HG03097 (cell line): Measurements from ENCODE around the gene ATAD2B.
"Not testable (repeated sequence)": the region's sequence is repeated elsewhere in the genome, so short reads cannot be mapped to it uniquely, and the experiment has no call there.

ENCODE experiments used
- ATAC-seq: cut with Tn5 transposase; IDR thresholded peaks from one replicate; pipeline ENCODE4 v1.9.1; 2021; ENCODE audit not compliant: unreplicated experiment, low FRiP score

ATAD2B gene

DNA sequence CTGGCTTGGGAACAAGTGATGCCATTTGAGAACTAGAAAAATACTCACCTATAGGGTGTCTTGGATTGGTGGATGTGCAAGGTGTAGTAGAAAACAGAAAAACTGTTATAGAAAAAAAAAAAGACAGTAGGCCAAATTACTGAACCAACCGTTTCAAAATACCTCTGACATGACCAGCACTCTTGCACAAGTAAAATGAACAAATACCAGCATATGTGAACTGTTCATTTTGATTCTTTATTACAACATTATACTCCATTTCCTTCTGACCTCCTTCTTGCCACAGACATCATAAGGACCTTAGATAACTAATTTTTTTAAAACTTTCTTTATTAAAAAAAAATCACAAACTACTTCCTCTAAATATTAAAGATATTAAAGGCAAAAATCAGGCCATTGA lies 125.5 kb downstream of the ATAD2B start:
- no peak for ATAC-seq

DNA sequence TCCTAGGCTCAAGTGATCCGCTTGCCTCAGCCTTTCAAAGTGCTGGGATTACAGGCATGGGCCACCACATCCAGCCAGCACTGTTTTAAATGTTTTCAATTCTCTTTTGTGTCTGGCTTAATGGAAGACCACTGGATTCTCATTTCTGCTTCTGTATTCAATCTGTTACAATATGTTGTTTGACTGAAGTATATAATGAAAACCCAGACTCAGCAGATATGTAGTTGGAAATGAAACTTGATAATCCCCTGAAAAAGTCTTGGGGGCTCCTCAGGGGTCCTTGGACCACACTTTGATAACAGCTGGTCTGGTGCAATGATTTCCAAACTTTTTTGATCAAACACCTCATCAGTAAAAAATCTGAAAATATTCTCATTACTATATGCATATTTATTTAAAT lies 132.7 kb downstream of the ATAD2B start:
- no peak for ATAC-seq

DNA sequence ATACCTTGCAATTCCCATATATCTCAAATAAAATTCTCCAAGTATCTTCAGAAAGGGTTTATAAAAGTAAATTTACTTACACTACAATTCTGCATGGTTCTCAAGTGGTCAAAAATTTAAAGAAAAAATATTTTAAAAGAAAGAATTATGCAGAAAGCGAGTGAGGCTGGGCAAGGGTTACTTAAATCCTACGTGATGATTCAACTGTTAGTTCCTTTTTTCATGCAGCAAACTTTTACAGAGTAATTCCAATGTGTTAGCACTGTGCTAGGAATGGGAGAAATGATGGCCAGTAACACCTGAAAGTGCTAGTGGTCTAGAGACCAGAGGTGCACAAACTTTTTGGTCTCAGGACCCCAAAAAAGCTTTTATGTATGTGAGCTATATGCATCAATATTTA lies 133.4 kb downstream of the ATAD2B start:
- ATAC-seq, result no peak

DNA sequence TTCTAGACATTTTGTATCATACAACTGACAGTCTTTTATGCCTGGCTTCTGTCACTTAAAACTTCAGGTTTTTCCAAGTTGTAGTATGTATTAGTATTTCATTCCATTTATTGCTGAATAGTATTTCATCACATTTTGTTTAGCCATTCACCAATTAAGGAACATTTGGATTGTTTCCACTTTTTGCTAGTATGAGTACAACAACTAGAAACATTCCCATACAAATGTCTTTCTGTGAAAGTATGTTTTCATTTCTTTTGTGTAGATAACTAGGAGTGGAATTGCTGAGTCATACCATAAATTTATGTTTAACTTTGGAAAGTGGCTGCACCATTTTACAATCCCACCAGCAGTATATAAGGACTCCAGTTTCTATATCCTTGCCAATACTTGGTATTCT lies 135.9 kb downstream of the ATAD2B start:
- ATAC-seq, result no peak

DNA sequence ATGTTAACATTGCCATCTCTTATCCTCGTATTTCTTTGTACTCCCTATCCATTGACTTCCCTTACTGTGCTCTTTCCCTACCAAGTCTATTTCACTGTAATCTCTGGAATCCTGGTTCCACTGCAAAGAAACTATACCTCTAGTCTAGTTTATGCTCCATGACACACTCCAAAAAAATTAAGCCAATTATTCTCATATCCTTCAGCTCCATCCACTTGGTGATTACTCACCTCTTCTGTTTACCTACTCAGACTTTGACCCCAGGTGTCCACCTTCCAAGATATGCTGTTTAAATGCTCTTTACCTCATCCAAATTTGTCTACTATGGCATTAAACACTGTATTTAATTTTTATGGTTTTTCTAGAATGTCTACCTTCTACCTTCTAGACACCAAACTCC lies 137.9 kb downstream of the ATAD2B start:
- no peak for ATAC-seq

DNA sequence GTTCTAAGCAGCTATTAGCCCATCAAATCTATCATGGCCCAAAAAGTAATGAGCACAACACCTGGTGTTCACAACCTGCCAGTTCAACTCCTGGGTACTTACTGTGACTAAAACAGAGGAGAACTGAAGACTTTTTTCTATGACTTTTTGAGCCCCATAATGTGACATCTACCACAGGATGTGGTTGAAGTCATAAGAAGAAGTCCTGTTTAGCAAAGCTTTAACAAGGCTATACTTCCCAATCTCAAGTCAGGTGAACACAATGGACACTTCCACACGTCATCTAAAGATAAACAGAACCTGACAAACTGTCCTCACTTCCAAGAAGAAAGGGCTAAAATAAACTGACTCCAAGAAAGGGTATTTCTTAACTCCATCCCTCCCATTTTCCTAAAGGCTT lies 138.8 kb downstream of the ATAD2B start:
- peak; percentile 77 for ATAC-seq

DNA sequence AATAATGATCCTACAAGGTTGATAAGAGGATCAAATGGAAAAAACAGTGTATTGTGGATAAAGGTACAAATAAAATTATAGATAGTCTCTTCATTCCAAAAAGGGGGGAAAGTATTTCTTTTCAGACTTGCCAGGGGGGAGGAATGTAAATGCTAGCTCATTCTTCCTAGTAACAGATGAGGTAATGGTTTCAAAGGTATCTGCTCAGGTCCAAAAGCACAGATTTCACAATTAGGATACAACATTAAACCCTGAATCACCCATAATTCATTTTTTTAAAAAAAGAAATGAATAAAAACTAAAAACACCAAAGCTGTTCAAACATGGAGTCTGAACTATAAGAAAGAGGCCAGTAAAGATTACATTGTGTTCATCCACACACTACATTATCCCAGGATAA lies 142.0 kb downstream of the ATAD2B start:
- ATAC-seq, result no peak

DNA sequence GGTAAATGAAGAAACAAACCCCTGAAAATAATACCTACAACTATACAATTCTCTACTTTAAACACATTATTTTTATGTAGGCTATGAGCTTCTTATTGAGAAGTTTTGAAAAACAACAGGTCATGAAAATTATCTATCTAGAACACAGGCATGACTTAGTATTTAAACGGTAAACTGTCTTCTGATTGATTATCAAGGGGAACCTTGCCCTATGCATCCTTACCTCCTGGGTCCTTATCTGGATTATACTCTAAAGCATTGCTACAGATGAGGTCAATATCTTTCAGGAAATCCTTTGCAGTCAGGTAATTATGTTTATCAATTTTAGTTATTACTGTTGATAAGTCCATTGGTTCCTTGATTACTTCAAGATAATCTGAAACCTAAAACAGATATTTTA lies 144.3 kb downstream of the ATAD2B start:
- no peak for ATAC-seq

DNA sequence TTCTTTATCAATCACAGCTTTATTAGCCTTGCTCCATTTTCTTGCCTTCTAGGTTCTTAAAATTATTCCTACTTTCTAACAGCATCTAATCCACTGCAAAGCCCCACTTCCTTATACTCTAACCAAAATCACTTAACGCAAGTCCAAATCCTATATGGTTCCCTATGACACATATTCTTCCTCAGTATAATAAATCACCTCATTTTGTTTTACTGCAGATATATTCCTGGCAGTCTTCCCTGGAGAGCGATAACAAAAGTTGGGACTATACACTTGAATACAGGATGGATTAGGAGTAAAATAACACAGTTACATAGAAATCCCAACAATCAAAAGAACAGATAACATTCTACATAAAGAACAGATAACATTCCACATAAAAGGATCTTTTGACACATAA lies 144.8 kb downstream of the ATAD2B start:
- no peak for ATAC-seq

DNA sequence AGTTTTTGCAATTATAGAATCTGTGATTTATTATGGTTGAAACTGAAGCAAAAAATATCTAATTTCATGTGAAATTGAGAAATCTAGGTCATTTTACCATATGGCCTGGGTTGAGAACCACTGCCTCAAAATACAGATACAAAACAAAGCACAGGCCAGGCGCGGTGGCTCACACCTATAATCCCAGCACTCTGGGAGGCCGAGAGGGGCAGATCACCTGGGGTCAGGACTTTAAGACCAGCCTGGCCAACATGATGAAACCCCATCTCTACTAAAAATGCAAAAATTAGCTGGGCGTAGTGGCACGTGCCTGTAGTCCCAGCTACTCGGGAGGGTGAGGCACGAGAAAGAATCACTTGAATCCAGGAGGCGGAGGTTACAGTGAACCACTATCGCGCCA lies 146.5 kb downstream of the ATAD2B start:
- ATAC-seq, result not testable (repeated sequence)

DNA sequence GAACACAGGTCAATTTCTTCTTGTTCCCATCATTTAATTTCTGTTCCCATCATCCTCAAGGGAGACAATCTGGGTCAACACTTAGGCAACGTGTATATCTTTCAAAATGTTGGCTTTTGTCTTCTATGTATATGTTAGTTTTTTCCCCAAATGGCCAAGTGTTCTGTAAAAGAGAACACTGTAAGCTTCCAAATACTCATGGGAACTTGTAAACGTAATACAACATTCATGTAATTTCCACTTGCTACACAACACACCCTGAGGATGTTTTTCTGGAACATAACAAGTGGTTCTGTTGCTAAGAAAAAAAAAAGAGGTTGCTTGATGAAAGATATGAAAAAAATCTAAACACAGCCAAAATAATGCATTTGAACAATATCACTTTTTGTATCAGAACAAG lies 149.1 kb downstream of the ATAD2B start:
- ATAC-seq, result no peak

DNA sequence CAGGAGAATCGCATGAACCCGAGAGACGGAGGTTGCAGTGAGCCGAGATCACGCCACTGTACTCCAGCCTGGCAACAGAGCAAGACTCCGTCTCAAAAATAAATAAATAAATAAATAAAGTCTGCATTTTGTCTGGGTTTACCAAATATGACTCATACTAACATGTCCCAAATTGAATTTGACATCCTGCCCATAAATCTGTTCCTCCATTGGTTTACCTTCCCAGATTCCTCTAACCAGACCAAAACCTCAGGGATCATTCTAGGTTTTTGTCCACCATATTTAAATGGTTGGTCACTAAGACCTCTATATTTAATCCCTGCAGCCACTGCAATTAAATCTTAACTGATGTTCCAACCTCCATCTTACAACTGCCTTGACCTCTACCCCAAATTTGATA lies 150.9 kb downstream of the ATAD2B start:
- no peak for ATAC-seq

DNA sequence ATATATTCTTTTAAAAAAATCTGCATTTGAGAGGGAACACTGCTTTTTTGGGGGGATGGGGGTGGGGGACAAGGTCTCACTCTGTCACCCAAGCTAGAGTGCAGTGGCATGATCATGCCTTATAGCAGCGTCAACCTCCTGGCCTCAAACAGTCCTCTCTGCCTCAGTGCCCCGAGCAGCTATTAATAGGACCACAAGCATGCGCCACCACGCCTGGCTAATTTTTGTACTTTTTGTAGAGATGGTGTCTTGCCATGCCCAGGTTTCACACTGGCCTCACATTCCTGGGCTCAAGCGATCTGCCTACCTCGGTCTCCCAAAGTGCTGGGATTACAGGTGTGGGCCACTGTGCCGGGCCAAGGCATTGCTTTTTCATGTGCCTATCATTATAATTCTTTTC lies 154.2 kb downstream of the ATAD2B start:
- no peak for ATAC-seq

DNA sequence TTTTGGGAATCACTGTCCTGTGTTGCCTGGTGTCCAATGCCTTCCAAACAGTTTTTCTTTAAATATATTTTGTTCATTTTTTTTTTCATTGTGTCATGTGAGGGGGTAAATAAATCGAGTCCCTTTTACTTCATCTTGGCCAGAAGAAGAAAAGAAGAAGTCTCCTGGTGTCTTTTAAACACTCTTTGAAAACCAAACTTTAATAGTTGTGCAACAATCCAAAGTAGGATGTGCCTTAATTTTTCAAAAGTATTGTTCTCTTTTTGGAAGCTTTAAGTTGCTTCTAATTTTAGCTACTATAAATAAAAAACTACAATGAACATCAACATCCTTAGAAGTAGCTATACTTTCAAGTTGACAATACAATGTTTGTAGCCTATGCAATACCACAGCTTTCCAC lies 154.9 kb downstream of the ATAD2B start:
- no peak for ATAC-seq

DNA sequence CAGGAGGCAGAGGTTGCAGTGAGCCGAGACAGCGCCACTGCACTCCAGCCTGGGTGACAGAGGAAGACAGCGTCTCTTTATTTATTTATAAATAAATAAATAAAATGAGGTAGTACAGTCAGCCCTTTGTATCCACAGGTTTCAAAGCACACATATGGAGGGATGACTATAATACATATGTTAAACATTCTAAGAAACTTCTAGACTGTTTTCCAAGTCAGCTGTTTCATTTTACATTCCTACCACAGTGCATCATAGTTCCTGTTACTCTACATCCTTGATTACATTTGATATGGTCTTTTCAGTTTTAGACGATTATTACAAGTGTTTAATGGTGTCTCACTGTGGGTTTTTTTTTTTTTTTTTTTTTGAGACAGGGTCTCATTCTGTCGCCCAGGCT lies 157.6 kb downstream of the ATAD2B start:
- no peak for ATAC-seq

DNA sequence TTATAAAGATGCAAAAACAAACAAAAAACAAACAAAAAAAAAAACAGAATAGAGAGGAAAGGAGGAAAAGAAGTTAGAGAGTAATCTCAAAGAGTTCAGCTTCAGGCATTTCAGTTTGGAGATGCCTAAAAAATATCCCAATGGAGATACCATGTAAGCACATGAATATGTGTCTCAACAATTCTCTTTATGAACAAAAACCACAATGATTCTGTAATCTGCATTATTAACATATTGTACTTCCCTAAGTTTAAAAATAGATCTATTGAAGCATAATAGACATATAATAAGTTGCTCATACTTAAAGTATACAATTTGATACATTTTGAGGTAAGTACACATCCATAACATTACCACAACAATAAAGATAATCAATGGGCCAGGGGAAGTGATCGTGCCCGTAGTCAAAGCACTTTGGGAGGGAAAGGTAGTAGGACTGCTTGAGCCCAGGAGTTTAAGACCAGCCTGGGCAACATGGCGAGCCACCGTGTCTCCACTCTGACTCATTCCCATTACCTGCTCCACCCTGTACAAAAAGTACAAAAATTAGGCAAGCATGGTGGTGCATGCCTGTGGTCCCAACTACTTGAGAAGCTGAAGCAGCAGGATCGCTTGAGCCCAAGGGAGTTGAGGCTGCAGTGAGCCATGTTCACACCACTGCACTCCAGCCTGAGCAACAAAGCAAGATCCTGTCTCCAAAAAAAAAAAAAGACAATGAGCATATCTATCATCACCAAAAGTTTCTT lies 158.9 kb downstream of the ATAD2B start:
- ATAC-seq, result no peak

DNA sequence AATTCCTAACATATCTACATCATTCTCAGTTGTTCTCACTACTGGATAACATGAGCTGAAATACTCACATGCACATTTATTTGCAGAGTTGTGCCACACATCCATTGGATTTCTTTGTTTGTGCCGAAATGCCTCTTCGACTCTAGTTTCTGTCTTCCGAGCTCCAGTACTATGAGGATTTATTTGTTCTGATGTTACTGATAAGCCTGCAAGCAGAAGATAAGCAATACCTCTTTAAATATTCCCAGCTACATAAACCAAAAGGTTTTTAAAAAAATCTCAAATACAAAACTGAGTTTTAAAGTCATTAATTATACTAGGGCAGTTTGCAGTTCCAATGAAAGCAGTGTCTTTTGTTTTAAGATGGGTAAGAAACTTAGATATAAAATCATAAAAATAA lies 164.8 kb downstream of the ATAD2B start:
- ATAC-seq, result no peak

DNA sequence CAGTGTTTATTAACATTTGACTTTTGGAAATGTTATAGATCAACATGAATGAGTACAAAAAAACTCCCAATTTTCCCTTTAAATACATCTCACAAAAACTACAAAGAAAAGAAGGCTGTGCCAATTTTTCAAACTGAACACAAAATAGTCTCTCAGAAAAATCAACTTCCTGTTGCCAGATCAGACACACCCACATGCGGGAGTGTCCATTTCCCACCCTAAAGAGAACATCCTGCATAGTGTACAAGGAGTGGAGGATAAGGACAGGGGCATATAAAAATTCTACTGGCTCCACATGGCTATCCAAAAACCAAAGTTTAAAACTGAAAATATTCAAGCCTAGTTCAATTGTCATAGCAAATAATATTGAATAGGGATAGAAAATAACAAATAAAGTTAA lies 165.3 kb downstream of the ATAD2B start:
- ATAC-seq, result no peak

DNA sequence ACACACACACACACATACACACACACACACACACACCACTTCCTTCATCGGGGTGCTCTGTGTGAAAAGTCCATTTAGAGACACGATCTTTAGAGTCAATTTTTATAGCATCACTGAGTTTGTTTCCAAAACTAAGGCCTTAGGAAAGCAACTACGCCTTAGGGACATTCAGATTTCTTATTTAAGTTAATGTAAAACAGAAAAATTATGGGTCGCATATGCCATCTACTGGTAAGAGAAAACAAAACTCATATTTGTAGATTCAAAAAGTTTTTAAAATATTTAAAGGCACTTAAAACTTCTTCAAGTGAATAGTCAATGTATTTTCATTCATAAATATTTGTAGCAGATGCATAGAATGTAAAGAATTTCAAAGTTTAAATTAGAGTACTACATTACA lies 166.2 kb downstream of the ATAD2B start:
- no peak for ATAC-seq

DNA sequence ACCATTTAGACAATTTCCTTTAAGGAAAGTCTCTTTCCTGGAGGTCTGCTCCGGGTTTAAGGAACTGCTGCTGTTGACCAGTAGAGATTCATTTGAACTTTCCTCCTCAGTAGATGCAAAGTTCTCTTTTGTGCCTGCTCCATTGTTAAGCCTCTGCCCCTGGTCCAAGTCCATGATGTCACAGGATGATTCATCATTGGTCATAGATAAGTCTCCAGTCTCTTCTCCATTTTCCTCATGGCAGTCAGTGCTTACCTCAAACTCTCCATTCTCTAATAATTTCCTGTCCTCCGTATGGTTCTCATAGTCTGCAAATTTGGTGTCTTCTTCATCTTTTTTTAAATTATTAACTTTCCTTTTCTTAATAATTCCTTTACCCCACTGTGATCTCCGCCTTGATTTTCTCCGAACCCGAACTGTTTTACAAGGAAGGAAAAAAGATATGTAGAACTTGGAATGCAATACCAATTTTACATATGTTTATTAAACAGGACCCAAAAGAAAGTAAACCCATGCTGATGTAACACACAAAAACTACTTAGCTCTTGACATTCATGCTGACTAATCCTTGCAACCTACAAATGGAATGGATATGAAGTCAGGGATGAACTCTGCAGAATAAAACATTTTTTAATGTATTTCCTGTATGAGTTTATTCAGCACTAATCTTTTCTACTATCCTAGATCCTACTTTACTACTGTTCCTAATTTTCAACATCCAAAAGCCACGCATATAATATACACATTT lies 169.1 kb downstream of the ATAD2B start:
- ATAC-seq, result no peak

DNA sequence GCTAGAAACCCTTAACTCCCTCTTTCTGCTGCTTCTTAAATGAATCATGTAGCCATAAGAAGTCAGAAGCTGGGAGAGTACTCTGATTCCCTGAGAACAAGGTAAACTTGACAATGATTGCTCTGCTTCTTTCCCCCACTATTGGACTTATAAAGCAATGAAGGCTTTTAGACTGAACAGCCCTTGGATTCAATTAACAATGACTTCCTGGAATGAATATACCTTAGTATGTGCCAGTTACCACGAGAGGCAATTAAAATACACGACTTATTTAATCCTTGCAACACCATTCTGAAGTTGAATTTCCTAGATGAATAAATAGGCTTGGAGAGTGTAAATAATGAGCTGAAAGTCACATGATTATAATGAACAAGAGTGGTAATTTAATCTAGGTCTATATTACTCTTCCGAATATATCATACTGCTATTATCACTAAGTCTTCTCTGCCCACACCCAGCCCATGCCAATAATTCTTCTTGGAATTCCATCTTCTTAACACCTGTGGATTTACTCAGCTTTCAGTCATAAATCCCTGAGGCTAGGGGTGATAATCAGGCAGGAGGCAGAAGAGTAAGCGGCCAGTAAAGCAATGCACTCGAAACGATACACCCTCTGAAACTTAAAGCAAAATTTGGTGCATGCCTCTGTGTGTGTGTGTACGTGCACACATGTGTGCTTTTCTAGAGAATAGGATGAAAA lies 170.2 kb downstream of the ATAD2B start:
- no peak for ATAC-seq

DNA sequence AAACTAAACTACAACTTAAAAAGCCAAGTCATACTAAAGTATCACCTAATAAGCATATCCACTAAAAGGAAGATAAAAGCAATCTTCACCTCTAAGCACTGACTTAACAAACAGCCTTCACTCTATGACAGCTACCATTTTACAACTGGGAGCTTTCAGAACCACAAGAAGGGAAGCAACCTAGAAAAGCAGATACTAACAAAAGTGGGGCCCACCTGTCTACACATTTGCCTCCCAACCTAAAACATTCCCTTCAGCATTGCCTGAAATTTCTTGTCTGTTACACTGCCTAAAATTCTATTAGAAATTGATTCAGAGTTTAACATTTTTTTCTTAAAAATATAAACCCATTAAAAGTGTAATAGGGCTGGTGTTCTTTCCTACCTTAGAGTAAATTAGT lies 172.0 kb downstream of the ATAD2B start:
- ATAC-seq, result no peak
